Right lobe of liver (tissue), 4 donors: Measurements from ENCODE around the gene TESPA1.

ENCODE experiments used
- CTCF ChIP-seq, 4 donors: fragments of 200-600 bp in 3 of 4; fragments of 450-650 bp in 1 of 4; IDR thresholded peaks; one replicate each; pipeline versions ENCODE4 v1.5.1 to v1.8.0; 2016 to 2022; ENCODE audit warnings: antibody characterized with exemption in 4 of 4, mild to moderate bottlenecking in 2 of 4
- POLR2A ChIP-seq: fragments of 450-650 bp; IDR thresholded peaks from one replicate; pipeline ENCODE4 v1.6.1; 2017; ENCODE audit warnings: antibody characterized with exemption, mild to moderate bottlenecking
- donor health status: DM: no; HTN: no; CAD: no.
- donor health status: DM: no; HTN: no; CAD: no.
- donor health status: DM: no; HTN: yes; CAD: no.

GRCh38 chr12:54991991-54992375 is 7.4 kb upstream of the TESPA1 start:
- TF ChIP-seq POLR2A (no peak), CTCF (IDR thresholded peaks at IDR 0.05) (no peak)
